Measurements from ENCODE around the gene ATP2C2.

ATP2C2 gene

DNA sequence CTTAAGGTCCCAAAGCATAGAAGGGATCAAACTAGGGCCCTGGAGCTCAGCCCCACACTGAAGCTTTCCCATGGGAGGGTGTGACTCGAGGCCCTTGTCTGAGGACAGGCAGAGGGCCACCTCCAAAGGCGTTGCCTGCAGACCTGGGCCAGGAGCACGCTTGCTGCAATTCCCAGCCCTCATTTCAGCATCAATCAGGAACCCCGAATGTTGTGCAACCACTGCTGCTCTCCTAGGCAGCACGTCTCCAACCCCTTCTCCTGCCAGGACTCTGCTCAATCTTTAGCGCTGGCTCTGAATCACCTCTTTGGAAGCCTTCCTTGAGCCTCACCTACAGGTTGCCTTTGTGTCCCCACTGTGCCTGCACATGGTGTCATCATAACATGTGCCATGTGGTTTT is 14.0 kb upstream of the ATP2C2 start:
- TF ChIP-seq ARNT (IDR thresholded peaks at IDR 0.05) (no peak), TARDBP (IDR thresholded peaks at IDR 0.05) (no peak), LEF1 (IDR thresholded peaks at IDR 0.05; ENCODE audit: borderline replicate concordance) (no peak), CTBP1 (IDR thresholded peaks at IDR 0.05; ENCODE audit: borderline replicate concordance) (no peak), FOXK2 (IDR thresholded peaks at IDR 0.05) (no peak), FOXM1 (IDR thresholded peaks at IDR 0.05; ENCODE audit: borderline replicate concordance) (no peak)
- POLR2A ChIA-PET, result no interaction called here
- CTCF ChIA-PET, result no interaction called here
- DNase-seq (ENCODE audit: extremely low spot score), result no peak

DNA sequence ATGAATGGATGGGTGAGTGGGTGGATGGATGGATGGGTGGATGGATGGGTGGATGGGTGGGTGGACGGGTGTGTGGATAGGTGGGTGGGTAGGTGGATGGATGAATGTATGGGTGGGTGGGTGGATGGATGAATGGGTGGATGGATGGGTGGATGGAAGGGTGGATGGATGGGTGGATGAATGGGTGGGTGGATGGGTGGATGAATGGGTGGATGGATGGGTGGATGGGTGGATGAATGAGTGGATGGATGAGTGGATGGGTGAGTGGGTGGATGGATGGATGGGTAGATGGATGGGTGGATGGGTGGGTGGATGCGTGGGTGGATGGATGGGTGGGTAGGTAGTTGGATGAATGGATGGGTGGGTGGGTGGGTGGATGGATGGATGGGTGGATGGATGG is 13.2 kb upstream of the ATP2C2 start:
- no peak for TF ChIP-seq FOXM1 (IDR thresholded peaks at IDR 0.05; ENCODE audit: borderline replicate concordance)
- TF ChIP-seq BHLHE40 (IDR thresholded peaks at IDR 0.05; ENCODE audit: borderline replicate concordance), result no peak
- no peak for TF ChIP-seq TARDBP (IDR thresholded peaks at IDR 0.05)
- TF ChIP-seq ARNT (IDR thresholded peaks at IDR 0.05), result no peak
- no peak for TF ChIP-seq HDGF (IDR thresholded peaks at IDR 0.05; ENCODE audit: borderline replicate concordance)
- no peak for TF ChIP-seq NFRKB (IDR thresholded peaks at IDR 0.05)
- POLR2A ChIA-PET, result no interaction called here
- CTCF ChIA-PET, result no interaction called here
- no peak for DNase-seq (ENCODE audit: extremely low spot score)

DNA sequence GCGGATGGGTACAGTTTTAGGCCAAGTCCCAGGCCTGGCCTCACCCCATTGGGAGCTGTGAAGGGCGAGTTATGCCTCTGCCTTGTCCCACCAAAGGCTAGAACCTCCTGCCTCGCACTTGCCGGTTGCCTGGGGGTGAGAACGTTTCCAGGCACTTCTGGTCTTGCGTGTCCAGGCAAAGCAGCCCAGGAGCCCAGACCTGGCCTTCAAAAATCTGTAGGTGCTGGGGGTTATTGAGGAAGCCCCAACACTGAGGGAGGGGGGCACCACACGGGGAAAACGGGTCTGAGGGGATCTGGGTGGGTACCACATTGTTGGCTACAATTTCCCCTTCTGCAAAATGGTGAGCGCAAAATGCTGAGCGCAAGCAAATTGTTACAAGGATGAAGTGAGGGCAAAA is 12.2 kb upstream of the ATP2C2 start:
- TF ChIP-seq L3MBTL2 (conservative IDR thresholded peaks at IDR 0.05) (no peak), CTBP1 (IDR thresholded peaks at IDR 0.05; ENCODE audit: borderline replicate concordance) (no peak), FOXM1 (IDR thresholded peaks at IDR 0.05; ENCODE audit: borderline replicate concordance) (no peak), ARNT (IDR thresholded peaks at IDR 0.05) (no peak), TARDBP (IDR thresholded peaks at IDR 0.05) (no peak)
- ChIA-PET CTCF (no interaction called here), POLR2A (no interaction called here)
- DNase-seq (ENCODE audit: extremely low spot score), result no peak

DNA sequence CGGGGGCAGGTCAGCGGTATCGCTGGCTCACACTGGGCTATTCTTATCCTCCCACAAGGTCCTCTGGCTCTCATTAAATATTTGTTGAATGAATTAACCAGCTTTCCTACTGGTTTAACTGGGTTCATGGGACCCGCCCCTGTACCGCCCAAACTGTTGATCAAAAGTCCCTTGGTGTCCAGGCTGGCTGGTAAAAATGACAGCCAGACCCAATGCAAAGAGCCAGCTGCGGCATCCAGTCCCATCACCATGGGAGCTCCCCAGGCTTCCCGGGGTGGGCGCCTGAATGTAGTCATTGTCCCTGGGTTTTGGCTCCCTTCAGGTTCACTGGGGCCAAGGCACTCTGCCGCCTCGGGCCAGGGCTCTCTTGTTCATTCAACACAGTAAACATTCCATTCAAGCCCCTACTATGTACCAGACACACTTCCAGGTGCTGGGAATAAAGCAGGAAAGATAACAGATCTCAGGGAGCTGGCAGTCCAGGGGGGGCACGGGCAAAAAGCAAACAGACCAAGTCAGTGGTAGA is 11.7 kb upstream of the ATP2C2 start:
- no peak for TF ChIP-seq ELF4 (IDR thresholded peaks at IDR 0.05)
- no peak for TF ChIP-seq LEF1 (IDR thresholded peaks at IDR 0.05; ENCODE audit: borderline replicate concordance)
- no peak for TF ChIP-seq CTBP1 (IDR thresholded peaks at IDR 0.05; ENCODE audit: borderline replicate concordance)
- TF ChIP-seq, protein P1, sequence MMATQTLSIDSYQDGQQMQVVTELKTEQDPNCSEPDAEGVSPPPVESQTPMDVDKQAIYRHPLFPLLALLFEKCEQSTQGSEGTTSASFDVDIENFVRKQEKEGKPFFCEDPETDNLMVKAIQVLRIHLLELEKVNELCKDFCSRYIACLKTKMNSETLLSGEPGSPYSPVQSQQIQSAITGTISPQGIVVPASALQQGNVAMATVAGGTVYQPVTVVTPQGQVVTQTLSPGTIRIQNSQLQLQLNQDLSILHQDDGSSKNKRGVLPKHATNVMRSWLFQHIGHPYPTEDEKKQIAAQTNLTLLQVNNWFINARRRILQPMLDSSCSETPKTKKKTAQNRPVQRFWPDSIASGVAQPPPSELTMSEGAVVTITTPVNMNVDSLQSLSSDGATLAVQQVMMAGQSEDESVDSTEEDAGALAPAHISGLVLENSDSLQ (IDR thresholded peaks at IDR 0.05), result no peak
- TF ChIP-seq HDGF (IDR thresholded peaks at IDR 0.05; ENCODE audit: borderline replicate concordance), result no peak
- TF ChIP-seq TARDBP (IDR thresholded peaks at IDR 0.05), result no peak
- no peak for TF ChIP-seq SUZ12 (IDR thresholded peaks at IDR 0.05)
- no peak for TF ChIP-seq FOXK2 (IDR thresholded peaks at IDR 0.05)
- TF ChIP-seq FOXM1 (IDR thresholded peaks at IDR 0.05; ENCODE audit: borderline replicate concordance), result no peak
- TF ChIP-seq SP1 (IDR thresholded peaks at IDR 0.05), result no peak
- TF ChIP-seq ARNT (IDR thresholded peaks at IDR 0.05), result no peak
- TF ChIP-seq ZNF384 (IDR thresholded peaks at IDR 0.05), result no peak
- ChIA-PET POLR2A (no interaction called here), CTCF (no interaction called here)
- no peak for DNase-seq (ENCODE audit: extremely low spot score)

DNA sequence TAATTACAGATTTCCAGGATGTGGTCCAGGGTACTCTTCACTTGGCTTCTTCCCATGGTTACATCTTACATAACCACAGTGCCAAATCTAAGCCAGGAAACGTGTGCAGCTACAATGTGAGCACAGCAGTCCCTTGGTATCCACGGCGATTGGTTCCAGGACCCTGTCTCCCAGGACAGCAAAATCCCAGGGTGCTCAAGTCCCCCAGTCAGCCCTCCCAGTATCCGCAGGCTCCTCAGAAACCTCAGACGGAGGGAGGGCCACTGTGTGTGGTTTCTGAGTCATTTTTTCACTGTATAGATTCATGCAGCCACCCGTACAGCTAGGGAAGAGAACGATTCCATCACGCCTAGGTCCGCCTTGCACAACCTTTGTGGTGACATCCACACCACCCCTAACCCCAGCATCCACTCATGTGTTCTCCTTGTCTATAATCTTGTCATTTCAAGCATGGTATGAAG is 11.1 kb upstream of the ATP2C2 start:
- TF ChIP-seq ELF4 (IDR thresholded peaks at IDR 0.05), result no peak
- TF ChIP-seq TARDBP (IDR thresholded peaks at IDR 0.05), result no peak
- no peak for TF ChIP-seq CTBP1 (IDR thresholded peaks at IDR 0.05; ENCODE audit: borderline replicate concordance)
- TF ChIP-seq FOXA1 (IDR thresholded peaks at IDR 0.05), result no peak
- TF ChIP-seq, protein P1 (IDR thresholded peaks at IDR 0.05), result no peak
- TF ChIP-seq SUZ12 (IDR thresholded peaks at IDR 0.05), result no peak
- TF ChIP-seq L3MBTL2 (conservative IDR thresholded peaks at IDR 0.05), result no peak
- no peak for TF ChIP-seq NFRKB (IDR thresholded peaks at IDR 0.05)
- TF ChIP-seq BHLHE40 (IDR thresholded peaks at IDR 0.05; ENCODE audit: borderline replicate concordance), result no peak
- no peak for TF ChIP-seq FOXM1 (IDR thresholded peaks at IDR 0.05; ENCODE audit: borderline replicate concordance)
- TF ChIP-seq ARNT (IDR thresholded peaks at IDR 0.05), result no peak
- no peak for TF ChIP-seq HDGF (IDR thresholded peaks at IDR 0.05; ENCODE audit: borderline replicate concordance)
- TF ChIP-seq ZNF384 (IDR thresholded peaks at IDR 0.05), result no peak
- TF ChIP-seq FOXK2 (IDR thresholded peaks at IDR 0.05), result no peak
- TF ChIP-seq LEF1 (IDR thresholded peaks at IDR 0.05; ENCODE audit: borderline replicate concordance), result no peak
- TF ChIP-seq SP1 (IDR thresholded peaks at IDR 0.05), result no peak
- ChIA-PET CTCF (no interaction called here), POLR2A (no interaction called here)
- no peak for DNase-seq (ENCODE audit: extremely low spot score)

DNA sequence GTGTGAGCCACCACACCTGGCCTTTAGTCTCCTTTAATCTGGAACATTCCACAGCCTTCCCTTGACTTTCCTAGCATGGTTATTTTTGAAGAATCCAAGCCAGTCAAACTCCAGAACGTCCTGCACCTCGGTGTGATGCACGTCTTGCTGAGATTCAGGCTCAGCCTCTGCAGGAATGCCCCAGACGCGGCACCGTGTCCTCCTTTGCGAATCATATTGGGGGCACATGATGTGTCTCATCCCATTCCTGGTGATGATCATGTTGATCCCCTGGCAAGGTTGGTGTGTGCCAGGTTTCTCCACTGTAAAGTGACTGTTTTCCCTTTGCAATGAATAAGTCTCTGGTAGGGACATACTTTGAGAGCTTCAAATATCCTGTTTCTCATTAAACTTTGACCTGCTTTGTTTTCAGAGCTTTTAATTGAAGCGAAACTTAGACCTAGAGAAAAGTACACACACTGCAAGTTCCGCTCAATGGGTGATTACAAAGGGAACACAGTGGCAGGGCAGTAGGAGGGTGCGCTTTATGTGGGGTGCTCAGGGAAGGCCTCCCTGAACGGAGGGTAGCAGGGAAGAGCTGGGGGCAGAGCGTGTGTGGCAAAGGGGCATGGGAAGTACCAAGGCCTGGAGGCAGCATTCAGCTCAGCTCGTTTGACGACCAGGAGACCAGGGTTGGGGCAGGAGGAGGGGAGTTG is 9.6 kb upstream of the ATP2C2 start:
- DNase-seq (ENCODE audit: extremely low spot score), result no peak
- CTCF ChIA-PET, result no interaction called here
- TF ChIP-seq FOXA1 (IDR thresholded peaks at IDR 0.05), result no peak
- TF ChIP-seq CTBP1 (IDR thresholded peaks at IDR 0.05; ENCODE audit: borderline replicate concordance), result no peak
- no peak for TF ChIP-seq ZNF384 (IDR thresholded peaks at IDR 0.05)
- TF ChIP-seq SUZ12 (IDR thresholded peaks at IDR 0.05), result no peak
- TF ChIP-seq HDGF (IDR thresholded peaks at IDR 0.05; ENCODE audit: borderline replicate concordance), result no peak
- TF ChIP-seq TARDBP (IDR thresholded peaks at IDR 0.05), result no peak
- no peak for TF ChIP-seq ARNT (IDR thresholded peaks at IDR 0.05)
- TF ChIP-seq NFRKB (IDR thresholded peaks at IDR 0.05), result no peak
- TF ChIP-seq ELF4 (IDR thresholded peaks at IDR 0.05), result no peak
- POLR2A ChIA-PET, result no interaction called here

DNA sequence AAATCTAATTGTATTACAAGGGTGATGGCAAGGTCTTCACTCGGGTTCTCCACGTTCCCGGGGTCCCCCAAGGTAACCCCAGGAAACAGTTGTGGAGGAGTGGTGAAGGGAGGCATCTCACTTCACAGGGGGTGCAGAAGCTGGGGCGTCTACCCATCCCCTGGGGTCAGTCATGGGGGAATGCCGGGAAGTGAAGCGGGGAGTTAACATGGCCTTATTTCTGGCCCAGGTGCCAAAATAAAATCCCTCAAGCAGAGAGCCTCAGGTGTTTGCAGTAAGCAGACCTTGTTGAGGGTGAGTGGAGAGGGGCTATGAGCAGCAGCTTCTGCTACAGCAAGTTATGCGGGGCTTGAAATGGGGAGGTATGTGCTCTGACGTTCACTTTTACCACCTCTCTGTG is 9.0 kb upstream of the ATP2C2 start:
- no peak for DNase-seq (ENCODE audit: extremely low spot score)
- POLR2A ChIA-PET, result no interaction called here
- no peak for TF ChIP-seq LEF1 (IDR thresholded peaks at IDR 0.05; ENCODE audit: borderline replicate concordance)
- TF ChIP-seq ELF4 (IDR thresholded peaks at IDR 0.05), result no peak
- no peak for TF ChIP-seq CTBP1 (IDR thresholded peaks at IDR 0.05; ENCODE audit: borderline replicate concordance)
- TF ChIP-seq ARNT (IDR thresholded peaks at IDR 0.05), result no peak
- TF ChIP-seq NFRKB (IDR thresholded peaks at IDR 0.05), result no peak
- no peak for TF ChIP-seq L3MBTL2 (conservative IDR thresholded peaks at IDR 0.05)
- no peak for TF ChIP-seq HDGF (IDR thresholded peaks at IDR 0.05; ENCODE audit: borderline replicate concordance)
- TF ChIP-seq FOXA1 (IDR thresholded peaks at IDR 0.05), result no peak
- TF ChIP-seq FOXM1 (IDR thresholded peaks at IDR 0.05; ENCODE audit: borderline replicate concordance), result no peak
- CTCF ChIA-PET, result no interaction called here
